GM12878 (cell line): ENCODE measurements around the gene ESR2. TPM values are rescaled to one million over a fixed set of nuclear protein-coding genes. Genes with fewer than 3 reads are reported as not detected.
A peak's percentile ranks its signal among the peaks of the same experiment; 100 is the strongest.

Experiments
- ATAC-seq: fragments of 200-7000 bp; cut with Tn5 transposase; 3 replicates; pipeline ENCODE4 v1.9.1; 2020; ENCODE audit warnings: mild to moderate bottlenecking, moderate library complexity
- BruUV-seq: library from RNA; stranded (reverse); fragments of 400-500 nt; replicated peaks from 2 replicates; lab custom pipeline; 2021; lab: Mats Ljungman, UMichigan
- CTCF ChIA-PET: fragments of 300-600 bp; sonication (Branson Sonifier 250); formaldehyde crosslinking; extraction: SDS; loops from one replicate; lab custom pipeline; 2021; ENCODE audit warnings: inconsistent platforms; lab: Yijun Ruan, JAX
- POLR2A ChIA-PET: fragments of 350-600 bp; formaldehyde crosslinking; extraction: SDS; loops from one replicate; lab custom pipeline; 2021; ENCODE audit warnings: inconsistent platforms; lab: Charles Lee
- RAD21 ChIA-PET: fragments of 300-600 bp; sonication (Branson Sonifier 250); formaldehyde crosslinking; loops from one replicate; lab custom pipeline; 2023; ENCODE audit warnings: antibody characterized with exemption; ENCODE audit not compliant: unreplicated experiment; lab: Charles Lee
- SMC1A ChIA-PET: fragments of 300-600 bp; sonication (Branson Sonifier 250); formaldehyde crosslinking; loops from one replicate; lab custom pipeline; 2023; ENCODE audit not compliant: unreplicated experiment, uncharacterized antibody; lab: Charles Lee
- DNase-seq: peaks from one replicate; pipeline ENCODE4 v3.0.0-alpha.2; 2011; ENCODE audit warnings: low read depth, low spot score
- FAIRE-seq: peaks from 3 replicates; lab custom pipeline; 2011; peaks lifted over from hg19 to GRCh38; lab: Jason Lieb, UNC
- H2AFZ ChIP-seq: 2 replicates; pipeline ENCODE4 v1.6.0; 2011; ENCODE audit warnings: low read depth, low read length, control low read depth; ENCODE audit not compliant: control insufficient read depth
- H3K27ac ChIP-seq: 2 replicates; pipeline ENCODE4 v1.5.1; 2011; ENCODE audit warnings: control low read depth; ENCODE audit not compliant: control insufficient read depth, insufficient read depth
- H3K27me3 ChIP-seq, 2 experiments: replicated peaks in 1 of 2; 2 replicates each; pipeline versions ENCODE4 v1.6.0 to v1.6.1; 2011; ENCODE audit warnings: low read length in 1 of 2; ENCODE audit not compliant: control insufficient read depth in 2 of 2, insufficient read depth in 2 of 2
- H3K36me3 ChIP-seq, 2 experiments: 2 replicates each; pipeline ENCODE4 v1.5.1; 2011; ENCODE audit warnings: low read length in 1 of 2; ENCODE audit not compliant: control insufficient read depth in 2 of 2, insufficient read depth in 2 of 2
- H3K4me1 ChIP-seq: 2 replicates; pipeline ENCODE4 v1.6.1; 2011; ENCODE audit warnings: mild to moderate bottlenecking, low read length, moderate library complexity, mixed read lengths; ENCODE audit not compliant: control insufficient read depth, insufficient read depth
- H3K4me2 ChIP-seq: 2 replicates; pipeline ENCODE4 v1.6.0; 2011; ENCODE audit warnings: control low read depth; ENCODE audit not compliant: control insufficient read depth, insufficient read depth
- H3K4me3 ChIP-seq: fragments of 200-600 bp; sonication (generic); 2 replicates; pipeline ENCODE4 v1.5.1; 2016
- H3K79me2 ChIP-seq: 2 replicates; pipeline ENCODE4 v1.6.0; 2011; ENCODE audit warnings: low read length; ENCODE audit not compliant: control insufficient read depth, insufficient read depth
- H3K9ac ChIP-seq: 2 replicates; pipeline ENCODE4 v1.8.0; 2011; ENCODE audit warnings: low read length, control low read depth, mixed read lengths; ENCODE audit not compliant: control insufficient read depth, insufficient read depth
- H3K9me3 ChIP-seq: replicated peaks from 3 replicates; pipeline ENCODE4 v1.5.1; 2011; ENCODE audit warnings: mild to moderate bottlenecking, low read length; ENCODE audit not compliant: control insufficient read depth, insufficient read depth
- H4K20me1 ChIP-seq: 2 replicates; pipeline ENCODE4 v1.6.0; 2011; ENCODE audit not compliant: control insufficient read depth, insufficient read depth
- CTCF ChIP-seq, 3 experiments: IDR thresholded peaks in 2 of 3; conservative IDR thresholded peaks in 1 of 3; 2 replicates each; pipeline ENCODE4 v1.5.1; 2011; ENCODE audit warnings: low read depth in 3 of 3, low read length in 3 of 3, mild to moderate bottlenecking in 3 of 3, control low read depth in 2 of 3, moderate library complexity in 2 of 3, inconsistent platforms in 1 of 3, mixed read lengths in 1 of 3; ENCODE audit not compliant: control insufficient read depth in 2 of 3, insufficient read depth in 1 of 3; ENCODE audit errors: extremely low read depth in 1 of 3
- YBX1 ChIP-seq: fragments of 450-650 bp; IDR thresholded peaks from 2 replicates; pipeline ENCODE4 v1.6.1; 2016; ENCODE audit warnings: antibody characterized with exemption
- ZNF384 ChIP-seq: IDR thresholded peaks from 2 replicates; pipeline ENCODE4 v1.6.1; 2012; ENCODE audit warnings: low read depth, mild to moderate bottlenecking, low read length, improper control_type of control experiment, borderline replicate concordance
- WGBS: methylation state at CpG from one replicate; pipeline ENCODE4 v1.1.6; 2016; ENCODE audit warnings: low lambda C conversion rate; ENCODE audit not compliant: insufficient replicate concordance, insufficient coverage; ENCODE audit errors: missing lambda C conversion rate; 5-methylcytosine and 5-hydroxymethylcytosine counted together
- in situ Hi-C: fragments of 300-500 bp; cut with MboI; formaldehyde crosslinking; loops from 9 replicates; pipeline ENCODE4 v1.14.3; 2018; ENCODE audit warnings: mixed read lengths
- intact Hi-C: fragments of 100-400 bp; cut with micrococcal nuclease; formaldehyde crosslinking; loops from one replicate; pipeline ENCODE4 v1.14.2; 2022; ENCODE audit not compliant: unreplicated experiment
- polyA plus RNA-seq, 11 experiments: library from polyadenylated mRNA; depleted of rRNA in 4 of 11; unstranded in 6 of 11; stranded (reverse) in 5 of 11; fragments of >200 nt; fragmentation: Nextera tagmentation in 4 of 11; fragmentation: Illumina TruSeq in 1 of 11; extraction: Ambion mirVana in 4 of 11; extraction: Trizol in 1 of 11; gene quantifications; 1 replicate in 1 of 11; 2 replicates in 10 of 11; pipeline versions ENCODE4 v1.2.1 to v1.2.3, GENCODE V29; 2011 to 2016; ENCODE audit warnings: inconsistent platforms in 2 of 11, missing spikeins in 2 of 11, low read depth in 1 of 11
- total RNA-seq, 4 experiments: library from RNA; depleted of rRNA in 3 of 4; stranded (reverse); fragments of >200 nt in 3 of 4; fragmentation: Illumina TruSeq in 1 of 4; extraction: Trizol in 1 of 4; gene quantifications; 2 replicates each; pipeline versions ENCODE4 v1.2.1 to v1.2.3, GENCODE V29; 2013 to 2021

The ESR2 gene
- total and polyA plus RNA-seq, 10 of the 15 experiments (the other 5 are each of a cell fraction or from before 2014, with no cell fraction given): 0.29 to 2.6 (median 0.81) TPM

GRCh38 chr14:64298773-64299172 lies 4.6 kb upstream of the ESR2 start:
- H3K4me1 ChIP-seq: peaks cover 13% of the 10 kb centered on the region
- H3K4me3 ChIP-seq: no peak overlapping the region
- ChIA-PET CTCF (interaction anchor here (0.6 to 6.8 kb wide), 8 partner anchors 9 to 499 kb away, joined by 3 to 93 read pairs (median 4); no protein-coding TSS in a partner anchor), SMC1A (interaction anchor here (0.9 to 6.3 kb wide), 7 partner anchors 63 to 500 kb away, joined by 3 to 34 read pairs (median 4); no protein-coding TSS in a partner anchor), POLR2A (interaction anchor here (0.7 kb wide), 1 partner anchor 137 kb away, joined by 5 read pairs; no protein-coding TSS in a partner anchor), RAD21 (interaction anchor here (1.1 to 1.7 kb wide), 5 partner anchors 160 to 501 kb away, joined by 3 to 7 read pairs (median 5); no protein-coding TSS in a partner anchor)
- BruUV-seq: no TSS peak
- H3K4me2 ChIP-seq: no peak overlapping the region
- H3K79me2 ChIP-seq: no peaks in the 10 kb centered on the region
- intact Hi-C loops (loop anchor here (5.0 to 10.0 kb wide), 2 partner anchors 234 to 276 kb away; no protein-coding TSS in a partner anchor), in situ Hi-C loops (no loop called here)
- DNase-seq: no peak
- no peaks in the 10 kb centered on the region for H3K36me3 ChIP-seq
- no peak overlapping the region for H2AFZ ChIP-seq
- H3K9me3 ChIP-seq: no peaks in the 10 kb centered on the region
- H3K27ac ChIP-seq: no peak overlapping the region
- 100% methylated on average over 1 of the region's 1 CpG for WGBS
- no peak for ATAC-seq
- no peak overlapping the region for H3K9ac ChIP-seq
- H4K20me1 ChIP-seq: no peaks in the 10 kb centered on the region
- no peak for FAIRE-seq
- peak; percentile 58; the same call in 1 of the 2 replicates for TF ChIP-seq ZNF384
- TF ChIP-seq CTCF (IDR thresholded peaks at IDR 0.05 in 2 of 3, conservative IDR thresholded peaks at IDR 0.05 in 1 of 3; ENCODE audit: control insufficient read depth in 2 of 3, extremely low read depth in 1 of 3, insufficient read depth in 1 of 3, low read depth in 3 of 3, low read length in 3 of 3): peak in 1 of 3 experiments; percentile 25; a peak in 1 of 6 replicates
- TF ChIP-seq YBX1: no peak
- H3K27me3 ChIP-seq: no peaks in the 10 kb centered on the region; a peak in 1 of 4 replicates
